ENCODE results near the gene FBXO42.

GRCh38 chr1:16256478-16256877 lies 95.8 kb downstream of the FBXO42 start:
- TF ChIP-seq CTCF (IDR thresholded peaks at IDR 0.05) (no peak), POLR2A (IDR thresholded peaks at IDR 0.05) (no peak), POLR2AphosphoS5 (IDR thresholded peaks at IDR 0.05) (no peak)

Measured in breast epithelium (tissue), 3 donors.